Stimulated activated CD8-positive, alpha-beta memory T cell treated with anti-CD3 and anti-CD28 coated beads, Interleukin-12 subunit alpha, Interleukin-12 subunit beta, amount 100 ng/mL, for 1 hour (primary cell): ENCODE results near the gene NDUFA3.

Experiments
- DNase-seq: peaks from one replicate; pipeline ENCODE4 v3.0.0-alpha.2; 2020; ENCODE audit warnings: low read depth

The NDUFA3 gene

GRCh38 chr19:54137699-54138488 lies 35.2 kb downstream of the NDUFA3 start, which contains the start of gene CNOT3:
Gene CNOT3, plus strand, starts transcription at chr19:54137762. Its CDS starts 5,217 bp downstream, at chr19:54142979.
- no peak for DNase-seq

- no peak for DNase-seq
Measured at GRCh38 chr19:54138489-54139256, 36.0 kb downstream of the NDUFA3 start.

- DNase-seq = no peak
Measured at GRCh38 chr19:54141356-54141755, 38.7 kb downstream of the NDUFA3 start.

- no peak for DNase-seq
Measured at GRCh38 chr19:54142166-54142780, 39.6 kb downstream of the NDUFA3 start.

GRCh38 chr19:54145541-54146158 lies 43.0 kb downstream of the NDUFA3 start:
- DNase-seq = no peak

GRCh38 chr19:54147676-54148075 lies 45.0 kb downstream of the NDUFA3 start:
- no peak for DNase-seq

- no peak for DNase-seq
Measured at GRCh38 chr19:54148158-54148557, 45.5 kb downstream of the NDUFA3 start.

GRCh38 chr19:54149021-54149812 lies 46.6 kb downstream of the NDUFA3 start:
- DNase-seq = no peak

- DNase-seq = no peak
Measured at GRCh38 chr19:54151362-54152035, 48.8 kb downstream of the NDUFA3 start.

- no peak for DNase-seq
Measured at GRCh38 chr19:54152267-54152666, 49.6 kb downstream of the NDUFA3 start.

GRCh38 chr19:54152878-54153524 lies 50.3 kb downstream of the NDUFA3 start:
- DNase-seq = no peak

GRCh38 chr19:54153731-54154326 lies 51.2 kb downstream of the NDUFA3 start:
- no peak for DNase-seq

GRCh38 chr19:54154603-54155345 lies 52.1 kb downstream of the NDUFA3 start:
- DNase-seq = no peak

GRCh38 chr19:54155694-54156093 lies 53.0 kb downstream of the NDUFA3 start:
- DNase-seq = no peak

- DNase-seq = no peak
Measured at GRCh38 chr19:54156490-54156889, 53.8 kb downstream of the NDUFA3 start.

- DNase-seq = no peak
Measured at GRCh38 chr19:54156953-54157352, 54.3 kb downstream of the NDUFA3 start.
